ENCODE data around the gene PFKM.
"Not testable (repeated sequence)": the region's sequence is repeated elsewhere in the genome, so short reads cannot be mapped to it uniquely, and the experiment has no call there.

The PFKM gene

GRCh38 chr12:48110691-48111311 is 8.4 kb upstream of the PFKM start:
- Histone ChIP-seq H3F3A (ENCODE audit: control insufficient read depth, insufficient read depth) (peaks cover 16% of the 10 kb centered on the region), H3K27ac (ENCODE audit: low read depth, low read length) (no peak overlapping the region), H3K9me3 (ENCODE audit: control insufficient read depth, insufficient read depth, low read length) (no peaks in the 10 kb centered on the region), H3K4me1 (ENCODE audit: control insufficient read depth, low read length) (peaks cover 24% of the 10 kb centered on the region), H4K20me1 (ENCODE audit: control insufficient read depth, insufficient read depth, low read depth, low read length) (no peaks in the 10 kb centered on the region), H3K79me2 (ENCODE audit: control insufficient read depth, low read length) (peaks cover 14% of the 10 kb centered on the region), H3K9me2 (replicated peaks; ENCODE audit: control insufficient read depth, low read length) (no peaks in the 10 kb centered on the region), H3K27me3 (ENCODE audit: control insufficient read depth, low read length) (no peaks in the 10 kb centered on the region), H3K4me3 (ENCODE audit: low read length) (no peak overlapping the region), H3K4me2 (ENCODE audit: low read length) (no peak overlapping the region), H3K36me3 (ENCODE audit: control insufficient read depth, low read length) (peaks cover 4% of the 10 kb centered on the region)
- TF ChIP-seq EZH2phosphoT487 (IDR thresholded peaks at IDR 0.05; ENCODE audit: borderline replicate concordance, low read length) (no peak), CTCF (IDR thresholded peaks at IDR 0.05; ENCODE audit: low read depth, low read length, poor library complexity, severe bottlenecking) (no peak)

- not testable (repeated sequence) for H3K4me2 ChIP-seq (ENCODE audit: low read length); H3K4me3 ChIP-seq (ENCODE audit: low read length); H3K9me3 ChIP-seq (ENCODE audit: control insufficient read depth, insufficient read depth, low read length); H3K27ac ChIP-seq (ENCODE audit: low read depth, low read length); H3K27me3 ChIP-seq (ENCODE audit: control insufficient read depth, low read length); H3K9me2 ChIP-seq (replicated peaks; ENCODE audit: control insufficient read depth, low read length); H4K20me1 ChIP-seq (ENCODE audit: control insufficient read depth, insufficient read depth, low read depth, low read length); H3K36me3 ChIP-seq (ENCODE audit: control insufficient read depth, low read length)
- H3F3A ChIP-seq (ENCODE audit: control insufficient read depth, insufficient read depth) = peaks cover 15% of the 10 kb centered on the region
- peaks cover 12% of the 10 kb centered on the region for H3K79me2 ChIP-seq (ENCODE audit: control insufficient read depth, low read length)
- peaks cover 24% of the 10 kb centered on the region for H3K4me1 ChIP-seq (ENCODE audit: control insufficient read depth, low read length)
These were observed 7.9 kb upstream of the PFKM start for GRCh38 chr12:48111312-48111693.

- H3K36me3 ChIP-seq (ENCODE audit: control insufficient read depth, low read length) = peaks cover 7% of the 10 kb centered on the region
- peaks cover 3% of the 10 kb centered on the region for H3F3A ChIP-seq (ENCODE audit: control insufficient read depth, insufficient read depth)
- H3K9me2 ChIP-seq (replicated peaks; ENCODE audit: control insufficient read depth, low read length) = no peaks in the 10 kb centered on the region
- TF ChIP-seq EZH2phosphoT487 (IDR thresholded peaks at IDR 0.05; ENCODE audit: borderline replicate concordance, low read length) (no peak), CTCF (IDR thresholded peaks at IDR 0.05; ENCODE audit: low read depth, low read length, poor library complexity, severe bottlenecking) (no peak)
- H3K27ac ChIP-seq (ENCODE audit: low read depth, low read length) = no peak overlapping the region
- H3K79me2 ChIP-seq (ENCODE audit: control insufficient read depth, low read length) = peaks cover 19% of the 10 kb centered on the region
- H3K4me1 ChIP-seq (ENCODE audit: control insufficient read depth, low read length) = peaks cover 23% of the 10 kb centered on the region
- H3K4me3 ChIP-seq (ENCODE audit: low read length) = no peak overlapping the region
- H3K27me3 ChIP-seq (ENCODE audit: control insufficient read depth, low read length) = no peaks in the 10 kb centered on the region
- H3K4me2 ChIP-seq (ENCODE audit: low read length) = no peak overlapping the region
- H3K9me3 ChIP-seq (ENCODE audit: control insufficient read depth, insufficient read depth, low read length) = no peaks in the 10 kb centered on the region
- no peaks in the 10 kb centered on the region for H4K20me1 ChIP-seq (ENCODE audit: control insufficient read depth, insufficient read depth, low read depth, low read length)
These were observed 3.2 kb upstream of the PFKM start for GRCh38 chr12:48115957-48116356.

- peaks cover 35% of the 10 kb centered on the region for H3K79me2 ChIP-seq (ENCODE audit: control insufficient read depth, low read length)
- H3K4me1 ChIP-seq (ENCODE audit: control insufficient read depth, low read length) = peaks cover 32% of the 10 kb centered on the region
- peaks cover 32% of the 10 kb centered on the region for H3K36me3 ChIP-seq (ENCODE audit: control insufficient read depth, low read length)
- H3K27ac ChIP-seq (ENCODE audit: low read depth, low read length) = peak overlapping the region; percentile 64; the same call in 1 of the 2 replicates
- H3K4me3 ChIP-seq (ENCODE audit: low read length) = peak overlapping the region; percentile 94
- H3K27me3 ChIP-seq (ENCODE audit: control insufficient read depth, low read length) = no peaks in the 10 kb centered on the region
- H4K20me1 ChIP-seq (ENCODE audit: control insufficient read depth, insufficient read depth, low read depth, low read length) = no peaks in the 10 kb centered on the region
- peaks cover 3% of the 10 kb centered on the region for H3F3A ChIP-seq (ENCODE audit: control insufficient read depth, insufficient read depth)
- no peaks in the 10 kb centered on the region for H3K9me2 ChIP-seq (replicated peaks; ENCODE audit: control insufficient read depth, low read length)
- no peaks in the 10 kb centered on the region for H3K9me3 ChIP-seq (ENCODE audit: control insufficient read depth, insufficient read depth, low read length)
- TF ChIP-seq CTCF (IDR thresholded peaks at IDR 0.05; ENCODE audit: low read depth, low read length, poor library complexity, severe bottlenecking) (no peak), EZH2phosphoT487 (IDR thresholded peaks at IDR 0.05; ENCODE audit: borderline replicate concordance, low read length) (no peak)
- H3K4me2 ChIP-seq (ENCODE audit: low read length) = peak overlapping the region; percentile 86
These were observed 786 bp upstream of the PFKM start for GRCh38 chr12:48118284-48118871.

Data from DOHH2 (cell line).